ENCODE data around the gene SSX4. TPM values are rescaled to one million over a fixed set of nuclear protein-coding genes. Genes with fewer than 3 reads are reported as not detected.
"Not testable (repeated sequence)": the region's sequence is repeated elsewhere in the genome, so short reads cannot be mapped to it uniquely, and the experiment has no call there.

SSX4 gene, protein sequence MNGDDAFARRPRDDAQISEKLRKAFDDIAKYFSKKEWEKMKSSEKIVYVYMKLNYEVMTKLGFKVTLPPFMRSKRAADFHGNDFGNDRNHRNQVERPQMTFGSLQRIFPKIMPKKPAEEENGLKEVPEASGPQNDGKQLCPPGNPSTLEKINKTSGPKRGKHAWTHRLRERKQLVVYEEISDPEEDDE
- total RNA-seq (2022) (not detected in 2 replicates), Bru-seq, nascent RNA (not detected), BruChase-seq, experiment 1, labeled RNA remaining after a 6-hour chase (not detected), BruChase-seq, experiment 2, labeled RNA remaining after a 2-hour chase (not detected)
- long read RNA-seq = 0 reads

DNA sequence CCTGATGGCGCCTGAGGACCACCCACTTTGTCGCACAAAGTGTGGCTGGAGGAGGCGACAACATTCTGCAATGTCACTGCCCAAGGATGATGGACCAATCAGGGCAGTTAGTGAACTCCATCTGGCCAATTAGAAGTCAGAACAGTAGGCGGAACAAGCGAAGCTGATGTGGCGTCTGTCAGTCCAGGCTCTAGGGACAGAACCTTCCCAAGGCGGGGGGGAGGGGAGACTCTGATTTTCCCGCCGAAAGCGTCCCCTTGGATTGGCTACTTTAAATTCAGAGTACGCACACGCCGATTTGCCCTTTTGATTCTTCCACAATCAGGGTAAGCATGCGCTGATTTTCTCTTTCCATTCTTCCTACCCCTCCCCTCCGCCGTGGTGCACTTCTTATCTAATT, at the start of gene SSX4:
Gene SSX4 (plus strand): TSS at position 301 of the 400 bp plus-strand sequence. CDS start 515 bp downstream, outside the sequence.
- BruUV-seq (replicated peaks); DNase-seq; CTCF ChIA-PET; H3K36me3 Mint-ChIP-seq (ENCODE audit: insufficient read depth, unreplicated experiment); H3K4me3 Mint-ChIP-seq (ENCODE audit: low read depth, unreplicated experiment); H3K4me1 Mint-ChIP-seq (ENCODE audit: low read depth, unreplicated experiment); intact Hi-C loops (cut with micrococcal nuclease; ENCODE audit: unreplicated experiment); H3K27me3 Mint-ChIP-seq (ENCODE audit: unreplicated experiment); H3K27ac Mint-ChIP-seq (ENCODE audit: unreplicated experiment); H3K9me3 Mint-ChIP-seq (ENCODE audit: low read depth, unreplicated experiment): not testable (repeated sequence)

DNA sequence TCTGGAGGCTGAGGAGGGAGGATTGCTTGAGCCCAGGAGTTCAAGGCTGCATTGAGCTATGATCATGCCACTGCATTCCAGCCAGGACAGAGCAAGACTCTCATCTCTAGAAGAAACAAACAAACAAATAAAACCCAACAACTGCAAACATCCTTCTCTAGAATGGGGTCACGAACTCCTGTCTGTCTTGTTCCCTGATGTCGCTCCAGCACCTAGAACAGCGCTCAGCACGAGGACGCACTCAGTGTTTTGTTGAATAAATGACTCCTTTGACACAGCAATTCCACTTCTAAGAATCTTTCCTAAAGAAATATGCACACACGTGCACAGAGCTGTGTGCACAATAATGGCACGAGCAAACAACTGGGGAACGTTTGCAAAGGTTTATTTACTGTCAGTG, 37.3 kb upstream of the SSX4 start:
- H3K9me3 Mint-ChIP-seq (ENCODE audit: low read depth, unreplicated experiment); intact Hi-C loops (cut with micrococcal nuclease; ENCODE audit: unreplicated experiment); CTCF ChIA-PET; BruUV-seq (replicated peaks); H3K4me1 Mint-ChIP-seq (ENCODE audit: low read depth, unreplicated experiment); H3K27ac Mint-ChIP-seq (ENCODE audit: unreplicated experiment); DNase-seq; H3K36me3 Mint-ChIP-seq (ENCODE audit: insufficient read depth, unreplicated experiment); H3K4me3 Mint-ChIP-seq (ENCODE audit: low read depth, unreplicated experiment): not testable (repeated sequence)
- peaks cover 11% of the 10 kb centered on the region for H3K27me3 Mint-ChIP-seq (ENCODE audit: unreplicated experiment)

DNA sequence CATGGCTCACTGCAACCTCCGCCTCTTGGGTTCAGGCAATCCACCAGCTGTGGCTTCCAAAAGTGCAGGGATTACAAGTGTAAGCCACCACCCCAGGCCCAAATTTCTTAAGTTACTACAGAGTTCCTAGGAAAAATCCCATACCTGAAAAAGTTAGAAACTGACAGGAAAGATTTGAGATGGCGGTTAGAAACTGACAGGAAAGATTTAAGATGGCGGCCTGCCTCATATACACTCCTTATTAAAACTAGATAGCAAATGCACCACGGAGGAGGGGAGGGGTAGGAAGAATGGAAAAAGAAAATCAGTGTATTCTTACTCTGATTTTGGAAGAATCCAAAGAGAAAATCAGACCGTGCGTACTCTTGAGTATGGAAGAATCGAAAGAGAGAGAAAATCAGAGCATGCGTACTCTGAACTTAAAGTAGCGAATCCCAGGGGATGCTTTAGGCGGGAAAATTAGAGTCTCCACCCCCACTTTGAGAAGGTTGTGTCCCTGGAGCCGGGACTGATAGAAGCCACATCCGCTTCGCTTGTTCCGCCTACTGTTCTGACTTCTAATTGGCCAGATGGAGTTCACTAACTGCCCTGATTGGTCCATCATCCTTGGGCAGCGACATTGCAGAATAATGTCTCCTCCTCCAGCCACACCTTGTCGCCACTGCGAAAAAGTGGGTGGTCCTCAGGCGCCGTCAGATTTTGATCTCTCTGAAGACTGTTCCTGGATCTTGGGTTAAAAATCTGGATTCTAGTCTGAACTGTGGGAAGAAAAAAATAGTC, 26.8 kb upstream of the SSX4 start, which contains the start of gene SSX3:
Gene SSX3 (minus strand): TSS at position 389 of the 780 bp plus-strand sequence. CDS start 1,454 bp downstream, outside the sequence.
- H3K4me3 Mint-ChIP-seq (ENCODE audit: low read depth, unreplicated experiment); H3K9me3 Mint-ChIP-seq (ENCODE audit: low read depth, unreplicated experiment); intact Hi-C loops (cut with micrococcal nuclease; ENCODE audit: unreplicated experiment); H3K27ac Mint-ChIP-seq (ENCODE audit: unreplicated experiment); DNase-seq; H3K4me1 Mint-ChIP-seq (ENCODE audit: low read depth, unreplicated experiment); CTCF ChIA-PET; BruUV-seq (replicated peaks); H3K36me3 Mint-ChIP-seq (ENCODE audit: insufficient read depth, unreplicated experiment): not testable (repeated sequence)
- peaks cover 24% of the 10 kb centered on the region for H3K27me3 Mint-ChIP-seq (ENCODE audit: unreplicated experiment)

DNA sequence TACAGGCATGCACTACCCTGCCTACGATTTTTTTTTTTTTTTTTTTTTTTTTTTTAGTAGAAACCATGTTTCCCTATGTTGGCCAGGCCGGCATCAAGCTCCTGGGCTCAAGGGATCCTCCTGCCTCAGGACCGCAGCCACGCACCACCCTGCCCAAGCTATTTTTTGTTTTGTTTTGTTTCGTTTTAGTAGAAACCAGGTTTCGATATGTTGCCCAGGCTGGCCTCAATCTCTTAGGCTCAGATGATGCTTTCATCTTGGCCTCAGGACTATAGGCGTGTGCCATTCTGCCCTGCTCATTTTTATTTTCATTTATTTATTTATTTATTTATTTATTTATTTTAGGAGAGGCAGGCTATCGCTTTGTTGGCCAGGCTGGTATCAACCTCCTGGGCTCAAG, 25.7 kb upstream of the SSX4 start:
- no peak overlapping the region for H3K27ac Mint-ChIP-seq (ENCODE audit: unreplicated experiment)
- CTCF ChIA-PET = no interaction called here
- H3K27me3 Mint-ChIP-seq (ENCODE audit: unreplicated experiment) = peaks cover 24% of the 10 kb centered on the region
- TF ChIP-seq, protein P1, sequence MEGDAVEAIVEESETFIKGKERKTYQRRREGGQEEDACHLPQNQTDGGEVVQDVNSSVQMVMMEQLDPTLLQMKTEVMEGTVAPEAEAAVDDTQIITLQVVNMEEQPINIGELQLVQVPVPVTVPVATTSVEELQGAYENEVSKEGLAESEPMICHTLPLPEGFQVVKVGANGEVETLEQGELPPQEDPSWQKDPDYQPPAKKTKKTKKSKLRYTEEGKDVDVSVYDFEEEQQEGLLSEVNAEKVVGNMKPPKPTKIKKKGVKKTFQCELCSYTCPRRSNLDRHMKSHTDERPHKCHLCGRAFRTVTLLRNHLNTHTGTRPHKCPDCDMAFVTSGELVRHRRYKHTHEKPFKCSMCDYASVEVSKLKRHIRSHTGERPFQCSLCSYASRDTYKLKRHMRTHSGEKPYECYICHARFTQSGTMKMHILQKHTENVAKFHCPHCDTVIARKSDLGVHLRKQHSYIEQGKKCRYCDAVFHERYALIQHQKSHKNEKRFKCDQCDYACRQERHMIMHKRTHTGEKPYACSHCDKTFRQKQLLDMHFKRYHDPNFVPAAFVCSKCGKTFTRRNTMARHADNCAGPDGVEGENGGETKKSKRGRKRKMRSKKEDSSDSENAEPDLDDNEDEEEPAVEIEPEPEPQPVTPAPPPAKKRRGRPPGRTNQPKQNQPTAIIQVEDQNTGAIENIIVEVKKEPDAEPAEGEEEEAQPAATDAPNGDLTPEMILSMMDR (IDR thresholded peaks at IDR 0.05; ENCODE audit: unreplicated experiment) = no peak
- no TSS peak for BruUV-seq (replicated peaks)
- no peaks in the 10 kb centered on the region for H3K4me1 Mint-ChIP-seq (ENCODE audit: low read depth, unreplicated experiment)
- intact Hi-C loops (cut with micrococcal nuclease; ENCODE audit: unreplicated experiment) = no loop called here
- no peaks in the 10 kb centered on the region for H3K36me3 Mint-ChIP-seq (ENCODE audit: insufficient read depth, unreplicated experiment)
- no peak for DNase-seq
- H3K4me3 Mint-ChIP-seq (ENCODE audit: low read depth, unreplicated experiment) = no peak overlapping the region
- H3K9me3 Mint-ChIP-seq (ENCODE audit: low read depth, unreplicated experiment) = no peaks in the 10 kb centered on the region

DNA sequence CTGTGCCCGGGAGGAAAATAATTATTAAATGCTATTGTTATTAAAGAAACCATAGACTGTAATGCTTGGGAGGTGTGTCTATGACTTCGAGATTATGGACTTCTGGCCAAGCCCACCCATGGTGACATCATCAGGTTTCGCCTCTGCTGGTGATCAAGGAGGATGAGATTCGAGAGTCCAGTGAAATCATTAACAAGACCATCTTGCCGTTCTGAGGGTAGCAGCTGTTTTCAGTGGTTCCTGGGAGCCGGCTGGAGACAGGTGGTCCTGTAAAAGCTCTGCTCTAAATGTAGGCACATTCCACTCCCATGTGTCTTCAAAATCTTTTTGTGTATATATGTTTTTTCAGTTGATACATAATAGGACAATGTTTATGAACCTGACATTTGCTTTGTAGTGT, 24.1 kb upstream of the SSX4 start:
- H3K27ac Mint-ChIP-seq (ENCODE audit: unreplicated experiment); H3K4me1 Mint-ChIP-seq (ENCODE audit: low read depth, unreplicated experiment); CTCF ChIA-PET; H3K4me3 Mint-ChIP-seq (ENCODE audit: low read depth, unreplicated experiment); H3K36me3 Mint-ChIP-seq (ENCODE audit: insufficient read depth, unreplicated experiment); BruUV-seq (replicated peaks); intact Hi-C loops (cut with micrococcal nuclease; ENCODE audit: unreplicated experiment); H3K9me3 Mint-ChIP-seq (ENCODE audit: low read depth, unreplicated experiment); DNase-seq: not testable (repeated sequence)
- peaks cover 14% of the 10 kb centered on the region for H3K27me3 Mint-ChIP-seq (ENCODE audit: unreplicated experiment)

DNA sequence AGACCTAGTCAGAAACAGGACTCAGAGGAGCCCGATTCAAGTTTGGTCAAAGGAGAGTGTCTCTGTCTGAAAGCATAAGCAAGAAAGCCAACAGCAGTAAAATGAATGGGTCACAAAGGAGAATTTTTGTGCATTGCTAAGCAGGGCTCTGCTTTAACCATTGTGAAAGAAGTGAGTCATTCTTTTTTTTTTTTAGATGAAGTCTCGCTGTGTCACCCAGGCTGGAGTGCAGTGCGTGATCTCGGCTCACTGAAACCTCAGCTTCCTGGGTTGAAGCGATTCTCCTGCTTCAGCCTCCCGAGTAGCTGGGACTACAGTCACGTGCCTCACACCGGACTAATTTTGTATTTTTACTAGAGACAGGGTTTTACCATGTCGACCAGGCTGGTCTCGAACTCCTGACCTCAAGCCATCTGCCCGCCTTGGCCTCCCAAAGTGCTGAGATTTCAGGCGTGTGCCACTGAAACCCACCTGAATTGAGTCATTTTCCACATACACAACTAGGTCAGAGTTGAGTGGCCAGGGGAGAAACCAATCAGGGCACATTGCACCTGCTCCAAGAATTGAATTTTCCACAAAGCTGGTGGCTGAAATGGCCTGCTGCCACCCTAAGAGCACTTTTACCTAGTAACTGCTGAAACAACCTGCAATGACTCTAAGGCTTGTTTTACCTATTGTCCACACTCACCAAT, 15.5 kb upstream of the SSX4 start:
- BruUV-seq (replicated peaks); H3K36me3 Mint-ChIP-seq (ENCODE audit: insufficient read depth, unreplicated experiment); H3K27ac Mint-ChIP-seq (ENCODE audit: unreplicated experiment); H3K9me3 Mint-ChIP-seq (ENCODE audit: low read depth, unreplicated experiment); CTCF ChIA-PET; H3K4me3 Mint-ChIP-seq (ENCODE audit: low read depth, unreplicated experiment); H3K4me1 Mint-ChIP-seq (ENCODE audit: low read depth, unreplicated experiment); DNase-seq; intact Hi-C loops (cut with micrococcal nuclease; ENCODE audit: unreplicated experiment); H3K27me3 Mint-ChIP-seq (ENCODE audit: unreplicated experiment): not testable (repeated sequence)

DNA sequence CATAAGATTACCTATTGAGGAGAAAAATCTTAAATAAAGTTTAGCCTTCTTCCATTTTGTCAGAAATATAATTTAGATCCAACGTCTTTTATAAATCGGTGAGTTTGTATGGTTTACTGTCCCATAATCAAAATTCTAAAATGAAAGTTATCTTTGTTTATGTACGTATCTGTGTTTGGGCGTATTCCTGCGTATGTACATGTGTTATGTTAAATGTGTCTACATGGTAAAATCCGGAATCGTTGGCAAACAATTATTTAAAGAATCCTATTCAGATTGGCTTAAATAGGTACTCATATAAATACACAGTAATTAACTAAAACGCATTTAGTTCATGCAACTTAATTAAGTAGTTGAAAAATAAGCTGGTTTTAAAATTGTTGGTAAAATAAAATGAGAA, 12.9 kb upstream of the SSX4 start:
- H3K4me1 Mint-ChIP-seq (ENCODE audit: low read depth, unreplicated experiment); intact Hi-C loops (cut with micrococcal nuclease; ENCODE audit: unreplicated experiment); CTCF ChIA-PET; H3K4me3 Mint-ChIP-seq (ENCODE audit: low read depth, unreplicated experiment); DNase-seq; H3K27ac Mint-ChIP-seq (ENCODE audit: unreplicated experiment); H3K9me3 Mint-ChIP-seq (ENCODE audit: low read depth, unreplicated experiment); H3K36me3 Mint-ChIP-seq (ENCODE audit: insufficient read depth, unreplicated experiment); H3K27me3 Mint-ChIP-seq (ENCODE audit: unreplicated experiment); BruUV-seq (replicated peaks): not testable (repeated sequence)

DNA sequence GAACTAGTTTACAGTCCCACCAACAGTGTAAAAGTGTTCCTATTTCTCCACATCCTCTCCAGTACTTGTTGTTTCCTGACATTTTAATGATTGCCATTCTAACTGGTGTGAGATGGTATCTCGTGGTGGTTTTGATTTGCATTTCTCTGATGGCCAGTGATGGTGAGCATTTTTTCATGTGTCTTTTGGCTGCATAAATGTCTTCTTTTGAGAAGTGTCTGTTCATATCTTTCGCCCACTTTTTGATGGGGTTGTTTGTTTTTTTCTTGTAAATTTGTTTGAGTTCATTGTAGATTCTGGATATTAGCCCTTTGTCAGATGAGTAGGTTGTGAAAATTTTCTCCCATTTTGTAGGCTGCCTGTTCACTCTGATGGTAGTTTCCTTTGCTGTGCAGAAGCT, 13.6 kb downstream of the SSX4 start:
- DNase-seq; CTCF ChIA-PET; H3K27me3 Mint-ChIP-seq (ENCODE audit: unreplicated experiment); H3K27ac Mint-ChIP-seq (ENCODE audit: unreplicated experiment); intact Hi-C loops (cut with micrococcal nuclease; ENCODE audit: unreplicated experiment); H3K4me3 Mint-ChIP-seq (ENCODE audit: low read depth, unreplicated experiment); H3K36me3 Mint-ChIP-seq (ENCODE audit: insufficient read depth, unreplicated experiment); H3K9me3 Mint-ChIP-seq (ENCODE audit: low read depth, unreplicated experiment); H3K4me1 Mint-ChIP-seq (ENCODE audit: low read depth, unreplicated experiment); BruUV-seq (replicated peaks): not testable (repeated sequence)

DNA sequence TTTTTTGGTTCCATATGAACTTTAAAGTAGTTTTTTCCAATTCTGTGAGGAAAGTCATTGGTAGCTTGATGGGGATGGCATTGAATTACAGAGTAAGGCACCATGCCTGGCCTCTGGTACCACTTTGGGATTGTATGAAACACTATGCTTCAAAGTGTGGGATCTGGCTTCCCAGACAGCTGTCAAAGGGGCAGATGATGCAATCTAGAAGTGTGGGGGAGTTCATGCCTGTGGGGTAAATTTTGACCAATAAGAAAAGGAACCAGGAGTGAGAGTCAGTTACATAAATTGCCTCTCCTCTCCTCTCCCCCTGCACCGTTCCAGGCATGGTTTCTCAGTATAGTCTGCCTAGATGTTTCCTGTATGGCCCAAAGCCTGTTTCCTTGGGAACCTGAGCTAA, 14.5 kb downstream of the SSX4 start:
- H3K27me3 Mint-ChIP-seq (ENCODE audit: unreplicated experiment); H3K4me3 Mint-ChIP-seq (ENCODE audit: low read depth, unreplicated experiment); CTCF ChIA-PET; intact Hi-C loops (cut with micrococcal nuclease; ENCODE audit: unreplicated experiment); BruUV-seq (replicated peaks); H3K36me3 Mint-ChIP-seq (ENCODE audit: insufficient read depth, unreplicated experiment); DNase-seq; H3K9me3 Mint-ChIP-seq (ENCODE audit: low read depth, unreplicated experiment); H3K27ac Mint-ChIP-seq (ENCODE audit: unreplicated experiment); H3K4me1 Mint-ChIP-seq (ENCODE audit: low read depth, unreplicated experiment): not testable (repeated sequence)

All from Calu3 (cell line).